Stimulated activated CD4-positive, alpha-beta T cell treated with anti-CD3 and anti-CD28 coated beads, TNF-alpha, amount 100 ng/mL, for 48 hours (primary cell): ENCODE results near the gene SMC1B.

Source experiments
- DNase-seq, 3 donors: peaks; one replicate each; pipeline ENCODE4 v3.0.0-alpha.2; 2020; ENCODE audit warnings: low read depth in 3 of 3

SMC1B gene

DNA sequence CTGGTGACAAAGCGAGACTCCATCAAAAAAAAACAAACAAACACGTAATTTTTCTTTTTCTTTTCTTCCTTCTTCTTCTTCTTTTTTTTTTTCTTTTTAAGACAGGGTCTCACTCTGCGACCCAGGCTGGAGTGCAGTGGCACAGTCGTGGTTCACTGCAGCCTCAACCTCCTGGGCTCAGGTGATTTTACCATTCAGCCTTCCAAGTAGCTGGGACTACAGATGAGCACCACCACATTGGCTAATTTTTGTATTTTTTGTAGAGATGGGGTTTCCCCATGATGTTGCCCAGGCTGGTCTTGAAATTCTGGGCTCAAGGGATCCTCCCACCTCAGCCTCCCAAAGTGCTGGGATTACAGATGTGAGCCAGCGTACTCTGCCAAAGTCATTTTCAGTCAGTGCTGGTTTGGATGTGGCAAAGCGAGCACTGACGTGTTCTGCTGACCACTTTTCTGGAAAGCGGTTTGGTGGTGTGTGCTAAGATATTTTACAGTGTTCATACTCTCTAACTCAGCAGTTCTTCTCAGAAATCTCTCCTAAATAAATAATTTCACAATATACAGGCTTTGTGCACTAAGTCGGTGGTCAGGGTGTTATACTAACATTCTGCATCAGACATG lies 92.9 kb downstream of the SMC1B start:
- no peak for DNase-seq

DNA sequence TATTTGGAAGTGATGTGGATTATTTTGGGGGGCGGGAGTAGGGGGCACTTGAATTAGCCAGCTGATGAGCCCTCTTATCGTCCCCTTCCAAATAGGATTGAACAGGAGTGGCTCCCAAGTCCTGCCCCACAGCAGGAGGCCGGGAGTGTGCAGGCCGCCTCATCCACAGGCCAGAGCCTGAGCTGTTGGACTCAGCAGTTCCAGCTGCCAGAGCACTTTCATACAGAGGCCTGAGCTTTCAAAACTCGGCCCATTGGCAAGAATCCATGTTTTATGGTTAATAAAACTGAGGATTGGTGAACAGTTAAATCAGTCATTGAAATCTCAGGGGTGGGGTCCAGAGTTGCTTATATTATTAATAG lies 94.1 kb downstream of the SMC1B start:
- no peak for DNase-seq

DNA sequence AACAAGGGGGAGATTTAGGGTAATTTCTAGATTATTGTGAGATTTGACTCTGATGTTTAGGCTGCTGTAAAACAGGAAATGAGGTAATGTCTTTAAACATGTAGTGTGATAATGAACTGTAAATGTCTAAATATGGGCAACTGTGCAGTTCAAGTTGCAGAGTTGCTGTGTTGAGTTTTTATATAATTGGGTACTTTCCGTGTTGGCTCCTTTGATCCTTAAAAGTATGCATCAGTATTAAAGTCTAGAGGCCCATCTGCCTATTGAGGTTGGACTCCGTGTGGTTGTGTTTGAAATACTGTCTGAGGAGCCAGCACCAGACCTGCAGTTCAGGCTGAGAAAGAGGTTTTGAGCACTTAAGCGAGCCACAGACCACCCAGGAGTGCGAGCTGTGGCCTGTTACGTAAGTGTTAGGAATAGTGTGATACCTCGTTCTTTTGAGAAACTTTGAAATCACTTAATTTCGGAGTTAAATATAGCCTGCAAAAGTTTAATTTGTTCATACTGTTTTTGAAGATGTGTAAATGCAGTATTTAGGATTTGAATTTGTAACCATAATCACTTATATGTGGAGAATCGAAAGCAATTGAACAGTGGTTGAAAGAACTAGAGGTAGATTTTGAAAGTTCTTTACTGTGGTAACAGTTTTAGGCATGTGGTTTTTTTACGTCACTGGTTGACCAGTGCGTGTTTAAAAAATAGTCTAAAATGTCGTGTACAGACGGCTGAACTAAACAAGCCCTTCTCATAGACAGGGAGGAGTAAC lies 94.7 kb downstream of the SMC1B start:
- DNase-seq, result no peak

- peak; percentile 69 to 79 (median 73) for DNase-seq
Measured at GRCh38 chr22:45318168-45318557, 95.2 kb downstream of the SMC1B start.

DNA sequence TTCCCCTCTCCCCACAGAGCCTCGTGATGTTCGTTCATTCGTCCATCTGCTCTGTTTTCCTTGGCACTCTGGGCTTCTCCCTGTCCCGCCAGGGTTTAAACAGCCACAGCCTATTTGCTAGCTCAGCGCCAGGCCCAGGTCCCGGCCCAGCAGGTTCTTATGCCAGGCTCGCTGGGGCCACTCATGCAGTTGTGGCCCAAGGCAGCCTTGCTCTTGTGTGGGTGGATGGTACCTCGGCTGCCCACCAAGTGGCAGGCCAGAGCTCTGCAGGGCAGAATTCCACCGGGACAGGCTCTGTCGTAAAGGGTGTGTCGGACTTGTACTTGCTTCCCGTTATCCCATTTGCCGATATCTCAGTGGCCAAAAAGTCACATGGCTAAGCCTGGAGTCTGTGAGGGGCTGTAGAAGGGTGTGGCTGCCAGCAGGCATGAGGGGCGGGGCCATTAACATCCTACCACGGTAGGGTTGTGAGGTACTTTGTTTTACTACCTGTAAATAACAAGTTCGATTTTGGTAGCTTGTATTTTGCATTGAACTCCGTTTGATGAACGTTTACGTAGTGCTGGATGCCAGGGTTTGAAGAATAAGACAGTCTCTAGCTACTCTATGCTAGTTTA lies 95.7 kb downstream of the SMC1B start:
- no peak for DNase-seq

- no peak for DNase-seq
Measured at GRCh38 chr22:45316796-45317526, 96.4 kb downstream of the SMC1B start.

- no peak for DNase-seq
Measured at GRCh38 chr22:45314786-45315185, 98.6 kb downstream of the SMC1B start.

DNA sequence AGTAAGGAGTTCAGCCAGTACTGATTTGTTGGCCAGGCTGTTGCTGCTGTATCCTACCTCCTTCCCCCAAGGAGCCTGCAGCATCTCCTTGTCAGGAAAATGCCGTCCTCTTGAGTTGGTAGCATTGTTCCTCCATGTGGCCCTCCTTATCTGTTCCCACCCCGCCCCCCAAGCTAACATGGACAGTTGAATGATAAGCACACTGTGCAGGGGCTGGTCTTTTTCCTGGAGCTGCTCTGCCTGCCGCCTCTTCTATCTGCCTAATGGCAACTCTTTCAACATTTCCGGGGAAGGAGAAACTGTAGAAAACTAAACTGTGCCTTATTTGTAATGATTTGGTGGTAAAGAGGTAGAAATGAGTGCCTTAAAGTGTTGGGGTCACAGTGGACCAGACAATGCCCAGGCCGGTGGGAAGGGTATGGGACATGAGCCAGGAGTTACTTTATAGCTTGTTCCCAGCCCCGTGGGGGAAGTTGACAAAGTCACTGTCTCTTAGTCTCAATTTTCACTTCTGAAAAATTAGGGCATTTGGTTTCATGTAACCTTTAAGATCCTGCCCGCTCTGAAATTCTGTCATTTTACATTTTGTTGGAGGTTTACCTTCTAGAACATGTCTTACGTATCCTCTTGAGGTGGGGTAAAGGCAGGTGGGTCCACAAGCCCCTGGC lies 99.2 kb downstream of the SMC1B start:
- DNase-seq, result no peak

DNA sequence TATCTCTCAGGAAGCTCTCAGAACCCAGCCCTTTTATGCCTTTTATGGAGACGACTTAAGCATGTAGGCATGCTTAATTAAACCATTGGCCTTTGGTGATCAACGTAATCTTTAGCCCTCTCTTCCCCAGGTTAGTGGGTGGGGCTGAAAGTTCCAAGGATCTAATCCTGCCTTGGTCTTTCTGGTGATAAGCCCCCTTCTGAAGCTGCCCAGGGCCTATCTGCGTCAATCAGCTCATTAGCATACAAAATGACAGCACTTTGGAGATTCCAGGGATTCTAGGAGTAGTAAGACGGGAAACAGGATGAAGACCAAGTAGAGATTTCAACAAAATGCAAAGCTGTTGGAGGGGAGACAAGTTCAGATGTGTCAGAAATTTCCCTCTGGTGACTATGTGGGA lies 100.5 kb downstream of the SMC1B start:
- no peak for DNase-seq

GRCh38 chr22:45312415-45312814 lies 101.0 kb downstream of the SMC1B start:
- no peak for DNase-seq

DNA sequence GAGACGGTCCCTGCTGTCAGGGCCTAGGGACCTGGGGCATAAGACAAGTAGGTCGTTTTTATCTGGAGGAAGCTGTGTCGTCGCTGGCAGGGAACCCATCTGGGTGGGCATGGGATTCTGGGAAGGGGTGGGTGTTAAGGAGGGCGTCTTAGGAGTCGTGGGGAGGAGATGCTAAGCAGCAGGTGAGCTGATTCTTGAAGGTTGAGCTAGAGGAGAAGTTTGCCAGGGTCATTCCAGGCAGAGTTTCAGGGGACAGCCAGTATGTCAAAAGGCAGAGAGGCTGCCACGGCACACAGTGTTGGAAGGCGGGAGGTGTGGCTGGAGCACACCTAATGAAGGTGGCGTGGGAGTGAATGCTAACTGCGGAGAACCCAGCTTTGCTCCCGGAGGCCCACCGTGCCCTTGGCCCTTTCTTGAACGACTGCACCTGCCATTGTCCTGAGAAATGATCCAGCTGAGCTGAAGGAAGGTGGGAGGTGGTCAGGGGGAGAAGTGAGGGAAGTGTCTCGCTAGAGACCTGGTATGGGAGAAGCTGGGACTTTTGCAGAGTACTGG lies 102.3 kb downstream of the SMC1B start:
- DNase-seq, result no peak

DNA sequence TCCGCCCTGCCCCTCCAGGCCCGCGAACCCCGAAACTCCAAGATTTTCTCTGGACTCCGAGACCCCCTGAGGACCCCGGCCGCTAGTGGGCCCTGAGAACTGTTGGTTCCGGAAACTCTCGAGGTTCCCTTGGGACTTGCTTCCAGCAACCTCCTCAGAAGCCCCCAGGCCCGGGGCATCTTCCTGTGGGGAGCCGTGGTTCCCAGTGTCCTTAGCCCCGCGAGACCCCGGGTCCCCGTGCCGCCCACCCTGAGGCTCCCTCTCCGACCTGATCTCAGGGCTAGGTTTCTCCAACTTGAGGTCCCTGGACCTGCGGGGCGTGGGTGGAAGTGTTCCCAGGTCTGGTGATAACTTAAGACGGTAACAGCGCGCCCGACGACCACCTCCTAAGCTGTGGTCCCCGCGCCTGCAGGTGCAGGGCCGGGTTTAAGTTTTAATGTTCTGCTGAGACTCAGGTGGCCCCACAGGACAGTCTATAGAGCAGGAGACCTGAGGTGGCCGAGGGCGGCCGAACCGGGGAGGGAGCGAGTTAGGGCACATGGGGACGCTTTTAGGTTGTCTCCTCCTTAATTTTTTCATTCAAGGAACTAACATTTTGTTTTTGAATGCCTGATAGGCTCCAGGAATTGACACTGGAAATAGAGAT lies 102.9 kb downstream of the SMC1B start:
- DNase-seq, result no peak

GRCh38 chr22:45309422-45310227 lies 103.8 kb downstream of the SMC1B start, which contains the start of gene FAM118A:
TSS of gene FAM118A (plus strand) at chr22:45309934. CDS start at chr22:45322380, 12,446 bp downstream.
- peak; percentile 88 to 97 (median 96) for DNase-seq

DNA sequence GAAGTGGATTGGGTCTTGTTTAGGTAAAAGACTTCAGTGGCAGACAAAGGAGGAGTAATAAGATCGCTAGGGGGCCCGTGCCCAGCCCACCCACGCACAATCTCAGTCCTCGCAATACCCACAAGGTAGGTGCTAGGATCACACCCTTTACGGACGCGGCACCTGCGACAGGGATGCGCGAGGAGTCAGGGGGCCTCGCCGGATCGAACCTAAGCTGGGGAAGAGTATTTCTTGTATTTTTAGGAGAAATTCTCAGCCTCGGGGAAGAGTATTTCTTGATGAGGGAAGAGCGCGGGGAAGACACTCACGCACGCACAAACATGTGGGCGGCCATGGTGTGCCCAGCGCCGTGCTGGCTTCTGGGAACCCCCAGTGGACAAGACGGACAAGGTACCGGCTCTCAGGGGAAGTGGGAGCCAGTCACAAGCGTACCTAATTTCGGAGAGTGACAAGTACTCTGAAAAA lies 104.4 kb downstream of the SMC1B start:
- DNase-seq, result no peak

DNA sequence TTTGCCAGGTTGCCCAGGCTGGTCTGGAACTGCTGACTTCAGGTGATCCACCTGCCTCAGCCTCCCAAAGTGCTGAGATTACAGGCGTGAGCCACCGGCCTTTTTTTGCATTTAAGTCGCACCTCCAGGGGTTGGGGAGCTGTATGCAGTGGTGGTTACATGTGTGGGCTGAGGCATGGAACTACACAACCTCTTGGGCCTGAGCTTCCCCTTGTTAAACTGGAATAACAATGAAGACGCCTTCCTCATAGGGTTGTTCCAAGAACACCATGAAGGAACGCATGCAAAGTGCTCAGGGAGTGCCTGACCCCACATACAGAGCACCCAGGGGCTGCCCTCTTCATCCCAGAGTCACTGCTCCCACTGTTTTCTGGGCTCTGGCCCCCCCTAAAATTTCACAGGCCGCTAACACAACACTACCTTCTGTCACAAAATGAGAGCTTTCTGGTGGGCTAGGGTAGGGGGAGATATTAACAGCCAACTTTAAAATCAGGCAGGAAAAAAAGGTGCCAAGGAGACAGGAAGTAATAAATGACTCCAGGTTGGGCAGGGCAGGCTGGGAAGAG lies 104.9 kb downstream of the SMC1B start:
- no peak for DNase-seq

GRCh38 chr22:45306139-45306538 lies 107.3 kb downstream of the SMC1B start:
- DNase-seq, result no peak

GRCh38 chr22:45305456-45306075 lies 107.8 kb downstream of the SMC1B start:
- no peak for DNase-seq

DNA sequence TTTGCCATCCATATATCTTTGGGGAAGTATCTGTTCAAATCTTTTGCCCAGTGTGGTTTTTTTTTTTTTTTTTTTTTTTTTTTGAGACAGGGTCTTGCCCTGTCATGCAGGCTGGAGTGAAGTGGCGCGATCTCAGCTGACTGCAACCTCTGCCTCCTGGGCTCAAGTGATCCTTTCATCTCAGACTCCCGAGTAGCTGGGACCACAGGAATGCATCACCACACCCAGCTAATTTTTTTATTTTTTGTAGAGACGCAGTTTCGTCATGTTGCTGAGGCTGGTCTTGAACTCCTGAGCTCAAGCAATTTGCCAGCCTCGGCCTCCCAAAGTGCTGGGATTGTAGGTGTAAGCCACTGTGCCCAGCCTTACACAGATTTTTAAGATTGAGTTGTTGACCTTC lies 108.4 kb downstream of the SMC1B start:
- no peak for DNase-seq

DNA sequence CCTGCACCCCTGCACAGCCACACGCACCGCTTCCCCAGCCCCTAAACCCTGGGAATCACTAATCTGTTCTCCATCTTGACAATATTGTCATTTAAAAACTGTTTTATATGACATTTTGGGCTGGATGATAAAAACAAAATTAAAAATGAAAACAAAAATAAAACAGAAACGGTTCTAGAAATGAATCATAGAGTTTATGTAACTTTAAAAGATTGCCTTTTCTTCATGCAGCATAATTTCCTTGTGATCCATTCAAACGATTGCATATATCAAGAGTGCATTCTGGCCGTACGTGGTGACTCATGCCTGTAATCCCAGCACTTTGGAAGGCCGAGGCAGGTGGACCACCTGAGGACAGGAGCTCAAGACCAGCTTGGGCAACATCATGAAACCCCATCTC lies 110.2 kb downstream of the SMC1B start:
- DNase-seq, result no peak
